Thoracic aorta (tissue), 2 donors: ENCODE results near the gene RBBP4. TPM values are rescaled to one million over a fixed set of nuclear protein-coding genes. Genes with fewer than 3 reads are reported as not detected.
A peak's percentile ranks its signal among the peaks of the same experiment; 100 is the strongest.

Experiments
- ATAC-seq: fragments of 150-250 bp; one replicate; pipeline ENCODE4 v1.8.0; 2017; ENCODE audit warnings: low read depth; ENCODE audit not compliant: insufficient number of reproducible peaks, low FRiP score
- DNase-seq: peaks from one replicate; pipeline ENCODE4 v3.0.0-alpha.2; 2020; ENCODE audit warnings: low spot score
- H3K27ac ChIP-seq, 2 donors: fragments of 200-600 bp; sonication (generic); 1 replicate in 1 of 2; 2 replicates in 1 of 2; pipeline ENCODE4 v1.5.1; 2016; ENCODE audit warnings: mild to moderate bottlenecking in 2 of 2, moderate library complexity in 2 of 2
- H3K27me3 ChIP-seq: fragments of 200-600 bp; sonication (generic); replicated peaks from 2 replicates; pipeline ENCODE4 v1.6.0; 2016; ENCODE audit warnings: mild to moderate bottlenecking; ENCODE audit not compliant: insufficient read depth
- H3K36me3 ChIP-seq: fragments of 200-600 bp; sonication (generic); one replicate; pipeline ENCODE4 v1.5.1; 2016
- H3K4me1 ChIP-seq, 2 donors: fragments of 200-600 bp; sonication (generic); 1 replicate in 1 of 2; 2 replicates in 1 of 2; pipeline versions ENCODE4 v1.5.1 to v1.6.0; 2016; ENCODE audit warnings: low read depth in 2 of 2, mild to moderate bottlenecking in 1 of 2; ENCODE audit not compliant: control insufficient read depth in 1 of 2
- H3K4me3 ChIP-seq: fragments of 200-600 bp; sonication (generic); 2 replicates; pipeline ENCODE4 v1.5.1; 2016; ENCODE audit warnings: mild to moderate bottlenecking
- H3K9me3 ChIP-seq: fragments of 200-600 bp; sonication (generic); 2 replicates; pipeline ENCODE4 v1.5.1; 2016
- CTCF ChIP-seq: fragments of 200-600 bp; sonication (generic); IDR thresholded peaks from one replicate; pipeline ENCODE4 v1.5.1; 2019; ENCODE audit warnings: antibody characterized with exemption
- total RNA-seq, 2 donors: library from RNA; depleted of rRNA; stranded (reverse); fragments of >200 nt; gene quantifications; one replicate each; pipeline versions ENCODE4 v1.1.0 to v1.2.3, GENCODE V29; 2016

The RBBP4 gene
- total RNA-seq, 2 donors from 2014 or later, result 66.9 to 80.8 TPM

- H3K9me3 ChIP-seq, result no peaks in the 10 kb centered on the region
- H3K27me3 ChIP-seq, result no peaks in the 10 kb centered on the region
- no peak for TF ChIP-seq CTCF
- no peak overlapping the region for H3K4me3 ChIP-seq
- DNase-seq (no peak), ATAC-seq (no peak)
- H3K36me3 ChIP-seq, result no peaks in the 10 kb centered on the region
- peaks cover 15% of the 10 kb centered on the region in 2 donors for H3K4me1 ChIP-seq
- no peak overlapping the region for H3K27ac ChIP-seq
Measured at GRCh38 chr1:32644426-32644825, 6.6 kb upstream of the RBBP4 start.

- Histone ChIP-seq H3K36me3 (no peaks in the 10 kb centered on the region), H3K27ac (no peak overlapping the region), H3K27me3 (no peaks in the 10 kb centered on the region), H3K4me1 (peaks cover 23 to 27% of the 10 kb centered on the region in 2 donors), H3K9me3 (no peaks in the 10 kb centered on the region), H3K4me3 (no peak overlapping the region)
- ATAC-seq, result no peak
- no peak for DNase-seq
- TF ChIP-seq CTCF, result no peak
Measured at GRCh38 chr1:32647308-32648134, 3.5 kb upstream of the RBBP4 start.

- H3K4me1 ChIP-seq, result peaks cover 27 to 50% of the 10 kb centered on the region in 2 donors
- peak within 1 kb of the TSS; percentile 100 for H3K27ac ChIP-seq
- H3K36me3 ChIP-seq, result peaks cover 5% of the 10 kb centered on the region
- TF ChIP-seq CTCF, result no peak
- peak; percentile 76 for ATAC-seq
- peak; percentile 76 for DNase-seq
- no peaks in the 10 kb centered on the region for H3K27me3 ChIP-seq
- peak within 1 kb of the TSS; percentile 98 for H3K4me3 ChIP-seq
- no peaks in the 10 kb centered on the region for H3K9me3 ChIP-seq
Measured at GRCh38 chr1:32650248-32650751, 708 bp upstream of the RBBP4 start, which contains the start of gene ZBTB8OS. Gene ZBTB8OS (minus strand): TSS chr1:32650550. CDS start chr1:32650529, 21 bp downstream.

- Histone ChIP-seq H3K27ac (peak overlapping the region; percentile 87 to 100), H3K27me3 (no peaks in the 10 kb centered on the region), H3K4me3 (peak overlapping the region; percentile 98), H3K9me3 (no peaks in the 10 kb centered on the region), H3K4me1 (peaks cover 27 to 57% of the 10 kb centered on the region in 2 donors), H3K36me3 (peaks cover 5% of the 10 kb centered on the region)
- TF ChIP-seq CTCF, result no peak
- ATAC-seq (no peak), DNase-seq (no peak)
Measured at GRCh38 chr1:32651461-32652073, 559 bp downstream of the RBBP4 start.
